NT2/D1 (cell line): Measurements from ENCODE around the gene LIF.

Experiments used
- SUZ12 ChIP-seq: IDR thresholded peaks from 2 replicates; pipeline ENCODE4 v1.6.1; 2011; ENCODE audit not compliant: insufficient read length, insufficient read depth; ENCODE audit errors: extremely low read depth
- YY1 ChIP-seq: IDR thresholded peaks from 2 replicates; pipeline ENCODE4 v1.6.1; 2011; ENCODE audit not compliant: insufficient read length, insufficient read depth
- ZNF274 ChIP-seq: IDR thresholded peaks from 2 replicates; pipeline ENCODE4 v1.6.1; 2011; ENCODE audit warnings: mild to moderate bottlenecking, low read depth, low read length

DNA sequence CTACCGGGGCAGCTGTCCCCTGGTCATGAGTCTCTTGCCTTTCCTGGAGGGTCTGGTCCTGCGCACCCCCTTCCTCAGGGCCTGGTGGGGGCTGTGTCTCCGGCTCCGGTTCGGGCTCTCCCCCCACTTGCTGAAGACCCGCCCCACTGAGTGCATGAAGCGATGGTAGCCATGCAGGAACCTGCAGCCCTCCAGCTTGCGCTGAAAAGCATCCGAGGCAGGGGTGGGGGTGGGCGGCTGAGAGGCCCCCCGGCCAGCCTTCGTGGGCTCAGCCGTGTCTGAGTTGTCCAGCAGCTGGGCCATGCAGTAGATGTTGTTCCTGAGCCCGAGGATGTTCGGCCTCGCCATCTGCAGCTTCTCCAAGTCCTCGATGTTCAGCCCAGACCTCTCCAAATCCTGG is 17.3 kb upstream of the LIF start:
- TF ChIP-seq ZNF274, result no peak
- no peak for TF ChIP-seq SUZ12
- TF ChIP-seq YY1, result no peak
